ENCODE measurements around the gene SPEM1.

SPEM1 gene

GRCh38 chr17:7445619-7445968 lies 25.5 kb downstream of the SPEM1 start:
- H3K27ac ChIP-seq = peak overlapping the region; percentile 84
- no peak for DNase-seq (ENCODE audit: low spot score)
- ChIA-PET CTCF (no interaction called here), POLR2A (ENCODE audit: low non-redundant PET) (interaction anchor here (0.7 kb wide), 1 partner anchor 18 kb away, joined by 3 read pairs; no protein-coding TSS in a partner anchor)
- TF ChIP-seq, protein P1, sequence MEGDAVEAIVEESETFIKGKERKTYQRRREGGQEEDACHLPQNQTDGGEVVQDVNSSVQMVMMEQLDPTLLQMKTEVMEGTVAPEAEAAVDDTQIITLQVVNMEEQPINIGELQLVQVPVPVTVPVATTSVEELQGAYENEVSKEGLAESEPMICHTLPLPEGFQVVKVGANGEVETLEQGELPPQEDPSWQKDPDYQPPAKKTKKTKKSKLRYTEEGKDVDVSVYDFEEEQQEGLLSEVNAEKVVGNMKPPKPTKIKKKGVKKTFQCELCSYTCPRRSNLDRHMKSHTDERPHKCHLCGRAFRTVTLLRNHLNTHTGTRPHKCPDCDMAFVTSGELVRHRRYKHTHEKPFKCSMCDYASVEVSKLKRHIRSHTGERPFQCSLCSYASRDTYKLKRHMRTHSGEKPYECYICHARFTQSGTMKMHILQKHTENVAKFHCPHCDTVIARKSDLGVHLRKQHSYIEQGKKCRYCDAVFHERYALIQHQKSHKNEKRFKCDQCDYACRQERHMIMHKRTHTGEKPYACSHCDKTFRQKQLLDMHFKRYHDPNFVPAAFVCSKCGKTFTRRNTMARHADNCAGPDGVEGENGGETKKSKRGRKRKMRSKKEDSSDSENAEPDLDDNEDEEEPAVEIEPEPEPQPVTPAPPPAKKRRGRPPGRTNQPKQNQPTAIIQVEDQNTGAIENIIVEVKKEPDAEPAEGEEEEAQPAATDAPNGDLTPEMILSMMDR (conservative IDR thresholded peaks at IDR 0.05; ENCODE audit: low read depth) = no peak

GRCh38 chr17:7448461-7448860 lies 28.3 kb downstream of the SPEM1 start:
- DNase-seq (ENCODE audit: low spot score) = no peak
- H3K27ac ChIP-seq = no peak overlapping the region; the same call in 1 of the 2 replicates
- TF ChIP-seq, protein P1 (conservative IDR thresholded peaks at IDR 0.05; ENCODE audit: low read depth) = no peak
- ChIA-PET POLR2A (ENCODE audit: low non-redundant PET) (no interaction called here), CTCF (no interaction called here)

GRCh38 chr17:7459961-7460545 lies 39.9 kb downstream of the SPEM1 start:
- peak overlapping the region; percentile 42; the same call in 1 of the 2 replicates for H3K27ac ChIP-seq
- DNase-seq (ENCODE audit: low spot score) = no peak
- POLR2A ChIA-PET (ENCODE audit: low non-redundant PET) = no interaction called here
- CTCF ChIA-PET = no interaction called here
- TF ChIP-seq, protein P1 (conservative IDR thresholded peaks at IDR 0.05; ENCODE audit: low read depth) = no peak

DNA sequence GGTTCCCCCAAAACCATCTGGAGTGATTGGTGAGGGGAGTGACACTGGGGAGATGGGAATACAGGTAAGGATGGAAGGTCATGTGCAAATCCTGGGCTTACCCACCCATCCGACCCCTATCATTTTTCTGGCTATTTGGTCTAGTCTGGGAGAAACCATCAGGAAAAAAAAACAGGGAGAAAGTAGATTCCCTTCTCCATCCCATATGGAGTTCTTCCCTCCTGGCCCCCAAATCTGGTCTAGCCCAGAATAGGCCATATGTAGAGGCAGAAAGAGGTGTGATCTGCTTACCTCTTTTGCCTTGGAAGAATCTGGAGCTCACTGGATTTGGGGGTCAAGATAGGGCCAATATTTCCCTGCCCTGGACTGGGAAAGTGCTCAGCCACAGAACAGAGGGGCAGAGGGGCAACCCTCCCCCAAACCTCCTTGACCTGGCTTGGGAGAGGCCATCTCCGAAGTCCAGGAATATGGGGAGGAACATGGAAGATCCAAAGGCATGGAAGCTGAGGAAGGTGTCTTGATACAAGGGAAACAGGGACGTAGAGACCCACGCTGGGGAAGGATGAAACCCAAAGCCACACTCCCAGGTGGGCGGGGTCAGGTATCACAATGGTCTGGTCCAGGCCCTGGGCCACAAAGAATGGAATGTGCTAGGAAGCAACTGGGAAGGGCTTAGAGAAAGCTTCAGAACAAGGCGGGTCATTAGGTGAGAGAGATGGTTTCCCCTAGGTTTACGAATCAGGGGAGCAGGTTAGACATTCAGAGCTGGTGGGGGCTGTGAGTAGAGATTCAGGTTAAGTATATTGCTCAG lies 40.9 kb downstream of the SPEM1 start:
- ChIA-PET POLR2A (ENCODE audit: low non-redundant PET) (interaction anchor here (0.6 to 0.8 kb wide), 2 partner anchors 9 to 11 kb away, joined by 3 to 6 read pairs; no protein-coding TSS in a partner anchor), CTCF (interaction anchor here (1.8 kb wide), 1 partner anchor 25 kb away, joined by 4 read pairs; no protein-coding TSS in a partner anchor)
- no peak for DNase-seq (ENCODE audit: low spot score)
- H3K27ac ChIP-seq = peak overlapping the region; percentile 58
- TF ChIP-seq, protein P1 (conservative IDR thresholded peaks at IDR 0.05; ENCODE audit: low read depth) = no peak

DNA sequence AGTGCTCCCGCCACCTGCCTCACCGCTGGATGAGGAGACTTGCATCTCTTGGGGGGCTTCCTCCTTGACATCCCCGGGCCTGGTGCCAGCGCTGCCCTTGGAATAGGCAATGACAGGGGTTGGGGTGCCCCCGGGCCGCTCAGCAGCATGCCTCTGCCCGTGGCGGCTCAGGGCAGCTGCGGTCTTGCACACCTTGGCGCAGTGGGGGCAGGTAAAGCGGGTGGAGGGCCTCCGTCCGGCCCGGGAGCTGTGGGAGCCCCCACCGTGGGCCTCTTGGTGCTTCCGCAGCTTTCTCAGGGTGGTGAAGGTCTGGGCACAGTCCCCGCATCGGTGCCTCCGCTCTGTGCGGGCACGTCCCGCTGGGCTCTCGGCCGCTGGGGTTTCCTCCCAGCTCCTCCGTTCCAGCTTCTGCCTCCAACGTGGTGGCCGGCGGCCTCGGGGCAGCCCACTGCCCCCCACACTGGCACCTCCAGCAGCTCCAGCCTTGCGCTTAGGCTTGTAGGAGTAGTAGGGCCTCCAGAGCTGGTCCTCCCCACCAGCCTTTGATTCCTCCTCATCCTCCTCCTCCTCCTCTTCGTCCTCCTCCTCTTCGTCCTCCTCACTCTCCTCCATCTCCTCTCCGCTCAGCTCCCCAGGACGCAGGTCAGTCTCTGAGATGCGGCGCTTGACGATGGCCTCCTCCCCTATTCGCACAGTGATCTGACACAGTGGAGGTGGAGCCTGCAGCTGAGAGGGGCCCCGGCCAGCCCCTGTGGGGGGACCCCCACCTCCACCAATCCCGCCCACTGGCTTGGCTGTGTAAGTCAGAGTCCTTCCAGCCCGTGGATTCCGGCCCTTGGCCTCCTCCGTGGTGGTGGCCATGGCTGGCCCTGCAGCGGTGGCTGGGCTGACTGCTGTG lies 42.6 kb downstream of the SPEM1 start:
- TF ChIP-seq, protein P1 (conservative IDR thresholded peaks at IDR 0.05; ENCODE audit: low read depth) = no peak
- no peak for DNase-seq (ENCODE audit: low spot score)
- CTCF ChIA-PET = interaction anchor here (1.0 to 1.8 kb wide), 2 partner anchors 13 to 26 kb away, joined by 4 to 5 read pairs; no protein-coding TSS in a partner anchor
- peak overlapping the region; percentile 58; the same call in 1 of the 2 replicates for H3K27ac ChIP-seq
- POLR2A ChIA-PET (ENCODE audit: low non-redundant PET) = interaction anchor here (0.5 to 1.0 kb wide), 4 partner anchors 10 to 63 kb away, joined by 3 to 4 read pairs (median 4); no protein-coding TSS in a partner anchor

DNA sequence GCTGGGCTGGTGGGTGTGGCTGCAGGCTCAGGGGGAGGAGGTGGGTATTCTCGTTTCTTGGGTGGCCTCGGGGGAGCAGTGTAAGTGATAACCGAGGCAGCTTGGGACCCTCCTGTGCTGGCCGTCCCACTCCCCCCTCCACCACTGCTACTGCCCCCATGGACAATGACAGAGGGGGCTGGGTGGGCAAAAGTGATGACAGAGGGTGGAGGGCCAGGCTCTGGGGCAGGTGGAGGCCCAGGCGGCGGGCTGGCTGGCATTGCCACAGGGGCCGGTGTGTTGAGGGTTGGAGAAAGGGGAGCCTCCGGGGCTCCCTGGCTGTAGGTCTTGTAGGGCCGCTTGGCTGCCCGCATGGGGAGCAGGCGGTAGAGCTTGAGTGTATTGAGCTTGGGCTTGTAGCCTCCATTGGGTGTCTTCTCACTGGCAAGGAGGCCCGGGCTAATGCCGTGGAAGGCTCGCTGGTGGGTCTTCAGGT lies 43.3 kb downstream of the SPEM1 start:
- no peak for DNase-seq (ENCODE audit: low spot score)
- POLR2A ChIA-PET (ENCODE audit: low non-redundant PET) = interaction anchor here (1.0 kb wide), 1 partner anchor 19 kb away, joined by 3 read pairs; no protein-coding TSS in a partner anchor
- CTCF ChIA-PET = no interaction called here
- TF ChIP-seq, protein P1 (conservative IDR thresholded peaks at IDR 0.05; ENCODE audit: low read depth) = no peak
- peak overlapping the region; percentile 45 for H3K27ac ChIP-seq
